Parathyroid adenoma (tissue), 2 donors: ENCODE measurements around the gene CCSAP.

Experiments
- H2AFZ ChIP-seq: fragments of 300-600 bp; sonication (generic); one replicate; pipeline ENCODE4 v1.7.0; 2017; ENCODE audit warnings: antibody characterized with exemption, mild to moderate bottlenecking
- H3K27ac ChIP-seq: fragments of 300-600 bp; sonication (generic); one replicate; pipeline ENCODE4 v1.7.0; 2017
- H3K27me3 ChIP-seq: fragments of 300-600 bp; sonication (generic); one replicate; pipeline ENCODE4 v1.7.0; 2017; ENCODE audit warnings: low read length; ENCODE audit not compliant: control insufficient read depth, insufficient read depth
- H3K36me3 ChIP-seq: fragments of 300-600 bp; sonication (generic); one replicate; pipeline ENCODE4 v1.7.0; 2017; ENCODE audit warnings: low read length; ENCODE audit not compliant: control insufficient read depth, insufficient read depth
- H3K4me1 ChIP-seq: fragments of 300-600 bp; sonication (generic); one replicate; pipeline ENCODE4 v1.7.0; 2017; ENCODE audit warnings: control low read depth
- H3K4me2 ChIP-seq: fragments of 300-600 bp; sonication (generic); one replicate; pipeline ENCODE4 v1.7.0; 2017; ENCODE audit warnings: low read length
- H3K4me3 ChIP-seq: fragments of 300-600 bp; sonication (generic); one replicate; pipeline ENCODE4 v1.7.0; 2017; ENCODE audit warnings: low read depth, low read length
- H3K79me2 ChIP-seq: fragments of 300-600 bp; sonication (generic); one replicate; pipeline ENCODE4 v1.7.0; 2017; ENCODE audit warnings: control low read depth
- H3K9ac ChIP-seq: fragments of 300-600 bp; sonication (generic); one replicate; pipeline ENCODE4 v1.7.0; 2017; ENCODE audit warnings: mild to moderate bottlenecking
- H3K9me3 ChIP-seq: fragments of 300-600 bp; sonication (generic); one replicate; pipeline ENCODE4 v1.7.0; 2017; ENCODE audit warnings: low read length; ENCODE audit not compliant: control insufficient read depth
- TF ChIP-seq, protein P1 (sequence below): fragments of 300-600 bp; sonication (generic); IDR thresholded peaks from one replicate; pipeline ENCODE4 v1.7.0; 2017; ENCODE audit warnings: antibody characterized with exemption, mild to moderate bottlenecking
- donor health status: primary hyperparathyroidism.

CCSAP gene

GRCh38 chr1:229384822-229385221 is 42.0 kb upstream of the CCSAP start:
- TF ChIP-seq, protein P1, sequence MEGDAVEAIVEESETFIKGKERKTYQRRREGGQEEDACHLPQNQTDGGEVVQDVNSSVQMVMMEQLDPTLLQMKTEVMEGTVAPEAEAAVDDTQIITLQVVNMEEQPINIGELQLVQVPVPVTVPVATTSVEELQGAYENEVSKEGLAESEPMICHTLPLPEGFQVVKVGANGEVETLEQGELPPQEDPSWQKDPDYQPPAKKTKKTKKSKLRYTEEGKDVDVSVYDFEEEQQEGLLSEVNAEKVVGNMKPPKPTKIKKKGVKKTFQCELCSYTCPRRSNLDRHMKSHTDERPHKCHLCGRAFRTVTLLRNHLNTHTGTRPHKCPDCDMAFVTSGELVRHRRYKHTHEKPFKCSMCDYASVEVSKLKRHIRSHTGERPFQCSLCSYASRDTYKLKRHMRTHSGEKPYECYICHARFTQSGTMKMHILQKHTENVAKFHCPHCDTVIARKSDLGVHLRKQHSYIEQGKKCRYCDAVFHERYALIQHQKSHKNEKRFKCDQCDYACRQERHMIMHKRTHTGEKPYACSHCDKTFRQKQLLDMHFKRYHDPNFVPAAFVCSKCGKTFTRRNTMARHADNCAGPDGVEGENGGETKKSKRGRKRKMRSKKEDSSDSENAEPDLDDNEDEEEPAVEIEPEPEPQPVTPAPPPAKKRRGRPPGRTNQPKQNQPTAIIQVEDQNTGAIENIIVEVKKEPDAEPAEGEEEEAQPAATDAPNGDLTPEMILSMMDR, result no peak
- no peaks in the 10 kb centered on the region for H3K36me3 ChIP-seq
- no peak overlapping the region for H2AFZ ChIP-seq
- no peaks in the 10 kb centered on the region for H3K27me3 ChIP-seq
- H3K9ac ChIP-seq, result no peak overlapping the region
- H3K4me2 ChIP-seq, result no peak overlapping the region
- H3K4me3 ChIP-seq, result no peak overlapping the region
- no peaks in the 10 kb centered on the region for H3K4me1 ChIP-seq
- no peak overlapping the region for H3K27ac ChIP-seq
- no peaks in the 10 kb centered on the region for H3K9me3 ChIP-seq
- no peaks in the 10 kb centered on the region for H3K79me2 ChIP-seq

DNA sequence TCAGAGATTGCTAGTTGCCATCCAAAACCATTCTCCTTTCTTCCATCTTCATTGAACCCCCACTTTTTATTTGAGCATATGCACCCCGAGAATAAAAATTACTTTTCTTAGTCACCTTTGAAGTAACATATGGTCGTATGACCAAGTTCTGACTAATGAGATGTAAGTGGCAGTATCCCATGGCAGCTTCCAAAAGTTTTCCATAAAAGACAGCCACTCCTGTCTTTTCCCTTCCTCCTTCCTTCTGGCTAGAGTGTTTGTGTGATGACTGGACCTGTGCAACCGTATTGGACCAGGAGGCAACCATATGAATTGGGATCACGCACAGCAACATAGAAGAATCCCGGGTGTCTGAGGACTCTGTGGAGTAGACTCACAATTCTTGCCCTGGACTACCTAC is 41.1 kb upstream of the CCSAP start:
- Histone ChIP-seq H3K9ac (no peak overlapping the region), H3K4me2 (no peak overlapping the region), H3K27ac (no peak overlapping the region), H3K27me3 (no peaks in the 10 kb centered on the region), H3K4me1 (no peaks in the 10 kb centered on the region), H3K79me2 (no peaks in the 10 kb centered on the region), H3K4me3 (no peak overlapping the region), H3K9me3 (no peaks in the 10 kb centered on the region), H2AFZ (no peak overlapping the region), H3K36me3 (no peaks in the 10 kb centered on the region)
- TF ChIP-seq, protein P1, result no peak

DNA sequence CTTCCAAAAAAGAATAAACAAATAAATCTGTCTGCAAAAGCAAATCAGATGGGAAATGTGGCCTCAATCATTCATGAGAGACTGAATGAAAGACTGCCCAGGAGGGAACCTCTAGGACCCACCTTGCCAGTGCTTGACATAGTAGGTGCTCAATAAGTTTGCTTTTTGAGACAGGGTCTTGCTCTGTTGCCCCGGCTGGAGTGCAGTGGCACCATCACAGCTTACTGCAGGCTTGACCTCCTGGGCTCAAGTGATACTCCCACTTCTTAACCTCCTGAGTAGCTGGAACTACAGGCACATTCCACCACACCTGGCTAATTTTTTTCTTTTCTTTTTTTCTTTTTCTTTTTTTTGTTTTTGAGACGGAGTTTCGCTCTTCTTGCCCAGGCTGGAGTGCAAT is 40.3 kb upstream of the CCSAP start:
- Histone ChIP-seq H3K4me2 (no peak overlapping the region), H3K79me2 (no peaks in the 10 kb centered on the region), H3K9me3 (no peaks in the 10 kb centered on the region), H3K4me3 (no peak overlapping the region), H3K4me1 (no peaks in the 10 kb centered on the region), H3K9ac (no peak overlapping the region), H3K27me3 (no peaks in the 10 kb centered on the region), H3K36me3 (no peaks in the 10 kb centered on the region), H3K27ac (no peak overlapping the region), H2AFZ (no peak overlapping the region)
- TF ChIP-seq, protein P1, result no peak

DNA sequence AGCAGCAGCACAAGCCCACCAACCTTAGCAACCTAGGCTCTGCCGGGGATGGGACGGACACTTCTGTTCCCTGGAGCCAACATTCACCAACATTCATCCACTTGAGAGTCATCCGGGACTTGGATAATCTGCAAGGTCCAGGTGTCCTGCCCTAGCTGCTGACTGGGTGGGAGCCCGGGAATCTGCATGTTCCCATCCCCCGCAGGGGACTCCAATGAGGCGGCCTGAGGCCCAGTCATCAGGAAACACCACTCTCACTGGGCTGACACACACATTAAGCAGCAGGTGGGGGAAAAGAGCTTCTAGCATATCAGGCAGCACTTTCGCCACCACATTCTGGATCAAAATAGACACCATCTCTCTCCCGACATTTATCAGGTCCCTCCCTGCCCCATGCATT is 38.4 kb upstream of the CCSAP start:
- H3K79me2 ChIP-seq, result no peaks in the 10 kb centered on the region
- TF ChIP-seq, protein P1, result no peak
- no peaks in the 10 kb centered on the region for H3K36me3 ChIP-seq
- H3K27ac ChIP-seq, result no peak overlapping the region
- H3K4me1 ChIP-seq, result no peaks in the 10 kb centered on the region
- no peaks in the 10 kb centered on the region for H3K27me3 ChIP-seq
- H3K9me3 ChIP-seq, result no peaks in the 10 kb centered on the region
- no peak overlapping the region for H3K4me2 ChIP-seq
- H3K4me3 ChIP-seq, result no peak overlapping the region
- H3K9ac ChIP-seq, result no peak overlapping the region
- no peak overlapping the region for H2AFZ ChIP-seq

DNA sequence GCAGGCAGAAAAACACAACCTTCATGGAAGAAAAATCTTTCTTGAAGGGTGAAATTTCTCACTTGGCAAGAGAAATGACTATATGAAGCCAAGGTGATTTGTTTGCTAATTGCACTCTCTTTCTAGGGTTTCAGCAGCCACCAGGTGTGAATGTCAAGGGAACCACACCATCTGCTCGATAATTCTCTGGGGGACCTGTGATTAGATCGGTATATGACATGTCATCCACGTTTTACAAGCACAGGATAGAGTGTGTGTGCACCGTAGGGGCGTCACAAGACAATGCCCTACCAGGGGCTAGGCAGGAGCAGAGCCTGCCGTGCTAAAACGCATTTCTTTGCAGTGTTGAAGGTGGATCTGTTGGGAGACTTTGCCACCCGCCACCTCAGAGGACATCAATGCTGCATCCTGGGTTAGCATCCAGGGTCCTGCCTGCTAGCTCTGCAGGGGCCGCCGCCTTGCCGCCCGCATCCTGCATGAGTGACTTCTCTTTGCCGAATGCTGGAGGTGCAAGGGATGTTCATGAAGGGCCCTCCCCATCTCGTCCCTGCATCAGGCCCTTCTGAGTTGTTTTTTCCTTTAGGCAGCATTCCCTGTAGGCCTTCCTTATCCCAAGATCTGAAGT is 37.8 kb upstream of the CCSAP start:
- TF ChIP-seq, protein P1, result no peak
- Histone ChIP-seq H3K9me3 (no peaks in the 10 kb centered on the region), H3K4me3 (no peak overlapping the region), H3K9ac (no peak overlapping the region), H3K27me3 (no peaks in the 10 kb centered on the region), H3K27ac (no peak overlapping the region), H3K4me2 (no peak overlapping the region), H3K4me1 (no peaks in the 10 kb centered on the region), H2AFZ (no peak overlapping the region), H3K79me2 (no peaks in the 10 kb centered on the region), H3K36me3 (no peaks in the 10 kb centered on the region)
